Central memory CD8-positive, alpha-beta T cell (primary cell): ENCODE results near the gene OOSP3.

Source experiments
- ATAC-seq: fragments of 150-1000 bp; cut with Tn5 transposase; replicated peaks from 2 replicates; pipeline ENCODE4 v1.10.0; 2022; ENCODE audit warnings: mild to moderate bottlenecking, moderate FRiP score, moderate number of reproducible peaks; ENCODE audit not compliant: poor library complexity, severe bottlenecking; ENCODE audit errors: extremely low read depth
- DNase-seq, 2 donors: peaks; one replicate each; pipeline ENCODE4 v3.0.0; 2021; ENCODE audit warnings: low spot score in 2 of 2
- H3K27ac Mint-ChIP-seq: one replicate; pipeline ENCODE4 v1.8.0; 2022; ENCODE audit warnings: low read depth, mild to moderate bottlenecking, moderate library complexity, mixed read lengths
- H3K27me3 Mint-ChIP-seq: one replicate; pipeline ENCODE4 v1.8.0; 2022; ENCODE audit warnings: mixed read lengths
- H3K36me3 Mint-ChIP-seq: one replicate; pipeline ENCODE4 v1.8.0; 2022; ENCODE audit warnings: mild to moderate bottlenecking, moderate library complexity, mixed read lengths; ENCODE audit not compliant: insufficient read depth
- H3K4me1 Mint-ChIP-seq: one replicate; pipeline ENCODE4 v1.8.0; 2022; ENCODE audit warnings: mixed read lengths
- H3K4me3 Mint-ChIP-seq: one replicate; pipeline ENCODE4 v1.8.0; 2022; ENCODE audit warnings: mild to moderate bottlenecking, moderate library complexity, mixed read lengths
- H3K9me3 Mint-ChIP-seq: one replicate; pipeline ENCODE4 v1.8.0; 2022; ENCODE audit warnings: mixed read lengths

Gene OOSP3

GRCh38 chr11:59938132-59938531 is 59.5 kb downstream of the OOSP3 start, which contains the start of gene OOSP1:
TSS of gene OOSP1 (plus strand) at chr11:59938432. CDS start at chr11:59938455, 23 bp downstream.
- no peaks in the 10 kb centered on the region for H3K36me3 Mint-ChIP-seq
- H3K9me3 Mint-ChIP-seq = no peaks in the 10 kb centered on the region
- H3K27ac Mint-ChIP-seq = no peak within 1 kb of the TSS
- no peak within 1 kb of the TSS for H3K4me3 Mint-ChIP-seq
- DNase-seq (no peak), ATAC-seq (no peak)
- peaks cover 27% of the 10 kb centered on the region for H3K27me3 Mint-ChIP-seq
- no peaks in the 10 kb centered on the region for H3K4me1 Mint-ChIP-seq

- no peak for DNase-seq
- Mint-ChIP-seq H3K4me1 (no peaks in the 10 kb centered on the region), H3K36me3 (no peaks in the 10 kb centered on the region)
Measured at GRCh38 chr11:59938718-59939117, 60.1 kb downstream of the OOSP3 start.

GRCh38 chr11:59939482-59939881 is 60.9 kb downstream of the OOSP3 start:
- Mint-ChIP-seq H3K4me1 (no peaks in the 10 kb centered on the region), H3K9me3 (no peaks in the 10 kb centered on the region), H3K27ac (no peak overlapping the region), H3K4me3 (no peak overlapping the region), H3K27me3 (peaks cover 41% of the 10 kb centered on the region), H3K36me3 (no peaks in the 10 kb centered on the region)
- DNase-seq (no peak), ATAC-seq (no peak)

More at GRCh38 chr11:59938718-59939117, 60.1 kb downstream of the OOSP3 start:
- Mint-ChIP-seq H3K9me3 (no peaks in the 10 kb centered on the region), H3K27me3 (peaks cover 33% of the 10 kb centered on the region), H3K27ac (no peak overlapping the region), H3K4me3 (no peak overlapping the region)
- no peak for ATAC-seq

- Mint-ChIP-seq H3K4me1 (no peaks in the 10 kb centered on the region), H3K27ac (no peak overlapping the region), H3K4me3 (no peak overlapping the region), H3K9me3 (no peaks in the 10 kb centered on the region), H3K36me3 (no peaks in the 10 kb centered on the region), H3K27me3 (peaks cover 50% of the 10 kb centered on the region)
- DNase-seq (no peak), ATAC-seq (no peak)
Measured at GRCh38 chr11:59941091-59941490, 62.5 kb downstream of the OOSP3 start.

- no peaks in the 10 kb centered on the region for H3K9me3 Mint-ChIP-seq
- no peak overlapping the region for H3K27ac Mint-ChIP-seq
- peaks cover 66% of the 10 kb centered on the region for H3K27me3 Mint-ChIP-seq
- H3K4me3 Mint-ChIP-seq = no peak overlapping the region
- no peaks in the 10 kb centered on the region for H3K4me1 Mint-ChIP-seq
- no peaks in the 10 kb centered on the region for H3K36me3 Mint-ChIP-seq
- DNase-seq (no peak), ATAC-seq (no peak)
Measured at GRCh38 chr11:59943997-59944714, 65.6 kb downstream of the OOSP3 start.

GRCh38 chr11:59944720-59945119 is 66.1 kb downstream of the OOSP3 start:
- H3K27me3 Mint-ChIP-seq = peaks cover 72% of the 10 kb centered on the region
- H3K4me3 Mint-ChIP-seq = no peak overlapping the region
- no peak for ATAC-seq
- no peaks in the 10 kb centered on the region for H3K36me3 Mint-ChIP-seq
- H3K27ac Mint-ChIP-seq = no peak overlapping the region
- no peak for DNase-seq
- H3K4me1 Mint-ChIP-seq = no peaks in the 10 kb centered on the region
- H3K9me3 Mint-ChIP-seq = no peaks in the 10 kb centered on the region
